HepG2 (cell line): ENCODE data around the gene ZMYM1.

Experiments used
- CREM ChIP-seq, 2 experiments: sonication (generic) in 1 of 2; formaldehyde crosslinking in 1 of 2; IDR thresholded peaks; 2 replicates each; pipeline versions ENCODE4 v1.4.0 to v1.6.1; 2016 to 2020; ENCODE audit warnings: antibody characterized with exemption in 1 of 2, mild to moderate bottlenecking in 1 of 2, missing genetic modification reagents in 1 of 2
- CTCF ChIP-seq: sonication (generic); formaldehyde crosslinking; IDR thresholded peaks from 2 replicates; pipeline ENCODE4 v1.5.0; 2020; ENCODE audit warnings: mild to moderate bottlenecking, missing genetic modification reagents, moderate library complexity
- FOXP1 ChIP-seq, 2 experiments: fragments of 450-650 bp in 1 of 2; IDR thresholded peaks; 2 replicates each; pipeline ENCODE4 v1.6.1; 2017 to 2018; ENCODE audit warnings: antibody characterized with exemption in 1 of 2

GRCh38 chr1:35053433-35053832, 25.8 kb upstream of the ZMYM1 start:
- TF ChIP-seq CREM (IDR thresholded peaks at IDR 0.05) (no peak), CREM (CRISPR knock-in tag; IDR thresholded peaks at IDR 0.05) (no peak), CTCF (CRISPR knock-in tag) (no peak), FOXP1 (IDR thresholded peaks at IDR 0.05) (no peak), FOXP1 (CRISPR knock-in tag; IDR thresholded peaks at IDR 0.05) (no peak)
